ENCODE results near the gene SMPD1. TPM values are rescaled to one million over a fixed set of nuclear protein-coding genes. Genes with fewer than 3 reads are reported as not detected.
"Not testable (repeated sequence)": the region's sequence is repeated elsewhere in the genome, so short reads cannot be mapped to it uniquely, and the experiment has no call there.

The SMPD1 gene
- total RNA-seq, 1 experiment from 2014 or later, result 14.9 TPM

- DNase-seq (ENCODE audit: low read depth), result no peak
- in situ Hi-C loops (cut with HindIII; ENCODE audit: low pct_unique_long_range_greater_than_20kb, low sequenced_read_pairs), result no loop called here
Measured at GRCh38 chr11:6385046-6385777, 5.1 kb upstream of the SMPD1 start.

GRCh38 chr11:6387811-6388599 is 2.3 kb upstream of the SMPD1 start:
- in situ Hi-C loops (cut with HindIII; ENCODE audit: low pct_unique_long_range_greater_than_20kb, low sequenced_read_pairs), result no loop called here
- peak; percentile 89 for DNase-seq (ENCODE audit: low read depth)

- no peak for DNase-seq (ENCODE audit: low read depth)
- in situ Hi-C loops (cut with HindIII; ENCODE audit: low pct_unique_long_range_greater_than_20kb, low sequenced_read_pairs), result no loop called here
Measured at GRCh38 chr11:6388748-6389147, 1.5 kb upstream of the SMPD1 start.

DNA sequence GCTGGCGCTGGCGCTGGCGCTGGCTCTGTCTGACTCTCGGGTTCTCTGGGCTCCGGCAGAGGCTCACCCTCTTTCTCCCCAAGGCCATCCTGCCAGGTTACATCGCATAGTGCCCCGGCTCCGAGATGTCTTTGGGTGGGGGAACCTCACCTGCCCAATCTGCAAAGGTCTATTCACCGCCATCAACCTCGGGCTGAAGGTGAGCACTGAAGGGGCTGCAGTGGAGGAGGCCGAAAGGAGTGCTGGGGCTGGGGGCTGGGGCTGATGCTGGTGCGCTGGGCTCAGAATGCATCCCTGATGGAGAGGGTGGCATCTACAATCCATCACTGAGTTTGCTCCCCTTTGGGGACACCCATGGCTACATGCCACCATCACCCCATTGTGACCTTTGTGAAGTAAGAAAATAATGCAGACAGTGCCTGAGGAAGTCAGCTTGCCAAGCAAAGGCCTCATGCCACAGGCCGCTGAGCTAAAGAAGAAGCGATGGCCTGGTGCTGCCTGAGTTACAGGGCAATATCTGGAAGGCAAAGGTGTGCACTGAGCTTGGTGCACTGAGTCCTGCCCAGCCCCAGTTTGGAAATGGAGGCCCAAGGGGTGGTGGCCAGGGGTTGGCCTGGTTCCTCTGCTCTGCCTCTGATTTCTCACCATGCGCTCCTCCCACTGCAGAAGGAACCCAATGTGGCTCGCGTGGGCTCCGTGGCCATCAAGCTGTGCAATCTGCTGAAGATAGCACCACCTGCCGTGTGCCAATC is 620 bp downstream of the SMPD1 start:
- in situ Hi-C loops (cut with HindIII; ENCODE audit: low pct_unique_long_range_greater_than_20kb, low sequenced_read_pairs), result no loop called here
- DNase-seq (ENCODE audit: low read depth), result no peak

DNA sequence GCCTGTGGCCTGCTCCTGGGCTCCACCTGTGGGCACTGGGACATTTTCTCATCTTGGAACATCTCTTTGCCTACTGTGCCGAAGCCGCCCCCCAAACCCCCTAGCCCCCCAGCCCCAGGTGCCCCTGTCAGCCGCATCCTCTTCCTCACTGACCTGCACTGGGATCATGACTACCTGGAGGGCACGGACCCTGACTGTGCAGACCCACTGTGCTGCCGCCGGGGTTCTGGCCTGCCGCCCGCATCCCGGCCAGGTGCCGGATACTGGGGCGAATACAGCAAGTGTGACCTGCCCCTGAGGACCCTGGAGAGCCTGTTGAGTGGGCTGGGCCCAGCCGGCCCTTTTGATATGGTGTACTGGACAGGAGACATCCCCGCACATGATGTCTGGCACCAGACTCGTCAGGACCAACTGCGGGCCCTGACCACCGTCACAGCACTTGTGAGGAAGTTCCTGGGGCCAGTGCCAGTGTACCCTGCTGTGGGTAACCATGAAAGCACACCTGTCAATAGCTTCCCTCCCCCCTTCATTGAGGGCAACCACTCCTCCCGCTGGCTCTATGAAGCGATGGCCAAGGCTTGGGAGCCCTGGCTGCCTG is 1.4 kb downstream of the SMPD1 start:
- in situ Hi-C loops (cut with HindIII; ENCODE audit: low pct_unique_long_range_greater_than_20kb, low sequenced_read_pairs), result no loop called here
- no peak for DNase-seq (ENCODE audit: low read depth)

DNA sequence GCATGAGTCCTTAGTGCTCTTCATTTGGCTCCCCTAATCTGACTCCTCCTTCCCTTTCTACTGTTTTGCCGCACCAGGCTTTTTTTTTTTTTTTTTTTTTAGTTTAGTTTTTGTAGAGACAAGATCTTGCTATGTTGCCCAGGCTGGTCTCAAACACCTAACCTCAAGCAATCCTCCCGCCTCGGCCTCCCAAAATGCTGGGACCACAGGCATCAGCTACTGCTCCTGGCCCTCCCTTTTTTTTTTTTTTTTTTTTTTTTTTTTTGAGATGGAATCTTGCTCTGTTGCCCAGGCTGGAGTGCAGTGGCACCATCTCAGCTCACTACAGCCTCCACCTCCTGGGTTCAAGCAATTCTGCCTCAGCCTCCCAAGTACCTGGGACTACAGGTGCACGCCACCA is 2.0 kb downstream of the SMPD1 start:
- DNase-seq (ENCODE audit: low read depth); in situ Hi-C loops (cut with HindIII; ENCODE audit: low pct_unique_long_range_greater_than_20kb, low sequenced_read_pairs): not testable (repeated sequence)

DNA sequence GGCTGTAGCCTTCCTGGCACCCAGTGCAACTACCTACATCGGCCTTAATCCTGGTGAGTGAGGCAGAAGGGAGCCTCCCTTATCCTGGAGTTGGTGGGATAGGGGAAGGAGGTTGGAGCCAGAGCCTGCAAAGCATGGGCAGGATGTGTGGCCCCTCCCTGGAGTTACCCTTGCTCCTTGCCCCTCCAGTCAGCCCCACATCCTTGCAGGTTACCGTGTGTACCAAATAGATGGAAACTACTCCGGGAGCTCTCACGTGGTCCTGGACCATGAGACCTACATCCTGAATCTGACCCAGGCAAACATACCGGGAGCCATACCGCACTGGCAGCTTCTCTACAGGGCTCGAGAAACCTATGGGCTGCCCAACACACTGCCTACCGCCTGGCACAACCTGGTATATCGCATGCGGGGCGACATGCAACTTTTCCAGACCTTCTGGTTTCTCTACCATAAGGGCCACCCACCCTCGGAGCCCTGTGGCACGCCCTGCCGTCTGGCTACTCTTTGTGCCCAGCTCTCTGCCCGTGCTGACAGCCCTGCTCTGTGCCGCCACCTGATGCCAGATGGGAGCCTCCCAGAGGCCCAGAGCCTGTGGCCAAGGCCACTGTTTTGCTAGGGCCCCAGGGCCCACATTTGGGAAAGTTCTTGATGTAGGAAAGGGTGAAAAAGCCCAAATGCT is 3.9 kb downstream of the SMPD1 start:
- no peak for DNase-seq (ENCODE audit: low read depth)
- in situ Hi-C loops (cut with HindIII; ENCODE audit: low pct_unique_long_range_greater_than_20kb, low sequenced_read_pairs), result no loop called here

GRCh38 chr11:6395470-6396060 is 5.3 kb downstream of the SMPD1 start:
- DNase-seq (ENCODE audit: low read depth), result no peak
- in situ Hi-C loops (cut with HindIII; ENCODE audit: low pct_unique_long_range_greater_than_20kb, low sequenced_read_pairs), result no loop called here

DNA sequence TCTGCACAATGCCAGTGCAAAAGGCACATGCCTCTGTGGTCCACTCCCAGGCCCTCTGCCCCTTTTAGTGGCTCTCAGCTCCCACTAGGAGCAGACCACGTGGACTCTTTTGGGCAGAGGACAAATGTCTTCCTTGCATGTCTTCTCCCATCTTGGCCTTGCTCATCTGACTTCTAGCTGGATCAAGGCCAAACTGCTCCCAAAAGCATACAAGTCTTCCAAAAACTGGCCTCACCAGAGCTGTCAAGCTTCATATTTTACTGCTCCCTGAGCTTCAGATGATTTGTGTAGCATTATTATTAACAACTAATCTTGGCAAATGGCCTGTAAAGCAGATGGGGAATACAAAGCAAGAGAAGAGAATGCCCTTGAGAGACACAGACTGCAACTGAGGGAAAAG is 6.9 kb downstream of the SMPD1 start:
- in situ Hi-C loops (cut with HindIII; ENCODE audit: low pct_unique_long_range_greater_than_20kb, low sequenced_read_pairs), result no loop called here
- DNase-seq (ENCODE audit: low read depth), result no peak

- in situ Hi-C loops (cut with HindIII; ENCODE audit: low pct_unique_long_range_greater_than_20kb, low sequenced_read_pairs), result no loop called here
- DNase-seq (ENCODE audit: low read depth), result no peak
Measured at GRCh38 chr11:6397636-6398035, 7.4 kb downstream of the SMPD1 start.

DNA sequence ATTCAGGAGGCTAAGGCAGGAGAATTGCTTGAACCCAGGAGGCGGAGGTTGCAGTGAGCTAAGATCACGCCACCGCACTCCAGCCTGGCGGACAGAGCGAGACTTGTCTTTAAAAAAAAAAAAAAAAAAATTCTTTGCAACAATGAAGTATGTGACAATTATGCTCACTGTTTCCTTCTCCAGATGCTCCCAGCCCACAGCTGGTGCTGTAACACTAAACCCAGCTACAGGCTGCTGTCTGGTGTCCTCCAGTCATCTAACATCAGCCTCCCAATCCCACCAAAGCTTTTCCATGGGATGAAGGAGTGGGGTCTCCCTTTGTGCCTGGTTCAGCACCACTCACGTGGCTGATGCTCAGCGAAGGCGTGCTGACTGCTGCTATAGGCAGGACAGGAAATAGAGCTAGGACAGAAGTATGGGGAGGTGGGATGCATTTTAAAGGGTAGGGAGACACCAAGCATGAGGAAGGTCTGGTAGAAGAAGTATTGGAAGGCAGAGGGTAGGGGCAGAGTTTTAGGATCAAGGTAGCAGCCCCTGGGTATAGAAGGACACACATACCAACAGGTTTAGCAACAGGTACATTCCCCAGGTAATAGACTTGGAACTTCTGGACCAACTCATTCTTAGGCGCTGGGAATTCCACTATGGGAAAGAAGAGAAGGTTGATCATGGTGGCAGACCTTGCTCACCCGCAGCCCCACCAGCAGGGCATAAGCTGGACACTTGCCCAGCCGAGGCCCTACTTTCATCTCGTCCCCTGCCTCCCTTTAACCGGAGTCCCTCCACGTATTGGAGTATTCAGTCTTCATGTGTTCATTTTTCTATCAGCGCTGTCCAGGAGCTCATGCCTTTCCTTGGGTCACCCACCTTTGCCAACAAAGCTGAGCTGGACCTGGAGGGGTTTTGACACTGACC is 10.4 kb downstream of the SMPD1 start:
- DNase-seq (ENCODE audit: low read depth), result no peak
- in situ Hi-C loops (cut with HindIII; ENCODE audit: low pct_unique_long_range_greater_than_20kb, low sequenced_read_pairs), result no loop called here

- in situ Hi-C loops (cut with HindIII; ENCODE audit: low pct_unique_long_range_greater_than_20kb, low sequenced_read_pairs), result no loop called here
Measured at GRCh38 chr11:6401464-6401863, 11.2 kb downstream of the SMPD1 start.

GRCh38 chr11:6402061-6402470 is 11.8 kb downstream of the SMPD1 start:
- in situ Hi-C loops (cut with HindIII; ENCODE audit: low pct_unique_long_range_greater_than_20kb, low sequenced_read_pairs), result no loop called here
- DNase-seq (ENCODE audit: low read depth), result no peak

More at GRCh38 chr11:6401464-6401863, 11.2 kb downstream of the SMPD1 start:
- DNase-seq (ENCODE audit: low read depth), result no peak

GRCh38 chr11:6402561-6402981 is 12.3 kb downstream of the SMPD1 start:
- no peak for DNase-seq (ENCODE audit: low read depth)
- in situ Hi-C loops (cut with HindIII; ENCODE audit: low pct_unique_long_range_greater_than_20kb, low sequenced_read_pairs), result no loop called here

GRCh38 chr11:6403539-6403938 is 13.3 kb downstream of the SMPD1 start:
- in situ Hi-C loops (cut with HindIII; ENCODE audit: low pct_unique_long_range_greater_than_20kb, low sequenced_read_pairs), result no loop called here
- DNase-seq (ENCODE audit: low read depth), result no peak

DNA sequence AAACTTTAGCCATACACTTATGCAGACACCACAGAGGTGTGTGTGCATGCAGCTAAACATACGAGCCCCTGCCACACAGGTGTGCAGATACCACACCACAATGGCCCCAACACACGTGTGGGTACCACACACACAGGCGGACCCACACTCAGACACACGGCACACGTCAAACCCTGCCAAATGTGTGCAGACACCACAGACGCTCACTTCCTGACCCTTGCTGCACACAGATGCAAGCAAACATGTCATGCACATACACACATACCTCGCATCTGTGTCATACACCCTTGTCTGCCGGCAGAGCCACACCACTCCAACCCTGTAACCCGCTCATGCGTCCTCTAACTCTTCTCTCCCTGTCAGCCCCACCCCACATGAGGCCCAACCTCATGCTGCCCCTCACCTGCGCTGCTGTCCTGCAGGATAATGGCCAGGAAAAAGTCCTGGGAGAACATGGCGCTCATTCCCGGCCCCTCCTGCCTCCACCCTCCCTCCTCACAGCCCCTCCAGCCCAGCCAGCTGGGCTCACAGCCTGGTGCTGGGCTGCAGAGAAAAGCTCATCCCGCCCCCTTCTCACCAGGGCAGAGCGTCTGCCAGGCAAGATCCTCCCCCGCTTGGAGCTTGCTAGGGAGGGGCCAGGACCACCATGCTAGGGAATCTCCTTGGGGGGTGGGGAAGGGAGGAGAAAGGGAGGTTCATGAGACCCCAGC is 14.2 kb downstream of the SMPD1 start:
- no peak for DNase-seq (ENCODE audit: low read depth)

More for the DNA sequence above, 14.2 kb downstream of the SMPD1 start:
- in situ Hi-C loops (cut with HindIII; ENCODE audit: low pct_unique_long_range_greater_than_20kb, low sequenced_read_pairs), result no loop called here

Measured in Caki2 (cell line).